ENCODE measurements around the gene CCBE1. TPM values are rescaled to one million over a fixed set of nuclear protein-coding genes. Genes with fewer than 3 reads are reported as not detected.

CCBE1 gene
- total and polyA plus RNA-seq, 2 donors (not counting 1 experiment from before 2014, with no cell fraction given), result 122 TPM

DNA sequence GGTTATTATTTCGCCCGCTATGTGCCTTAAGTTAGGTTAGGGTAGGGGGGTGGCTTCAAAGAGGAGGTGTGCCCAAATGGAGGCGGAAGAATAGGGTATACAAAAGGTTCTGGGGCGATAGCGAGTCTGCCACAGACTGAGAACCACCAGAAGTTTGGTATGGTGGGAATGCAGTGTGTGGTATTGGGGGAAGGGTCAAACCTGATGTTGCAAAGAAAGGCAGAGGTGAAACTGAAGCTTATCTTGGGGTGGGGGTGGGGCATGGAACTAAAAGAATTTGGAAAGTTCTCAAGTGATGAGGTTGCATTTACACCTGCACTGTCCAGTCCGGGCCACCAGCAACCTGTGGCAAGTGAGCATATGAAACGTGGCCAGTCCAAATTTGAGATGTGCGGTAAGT is 11.8 kb upstream of the CCBE1 start:
- no peak for DNase-seq (ENCODE audit: low read depth in 2 of 2)
- H3K9me3 ChIP-seq (ENCODE audit: control insufficient read depth, insufficient read depth, low read depth, low read length), result no peaks in the 10 kb centered on the region
- H4K20me1 ChIP-seq (ENCODE audit: control insufficient read depth, extremely low read depth, insufficient read depth, low read length), result no peaks in the 10 kb centered on the region
- no peak overlapping the region for H2AFZ ChIP-seq (ENCODE audit: low read length)
- H3K79me2 ChIP-seq (ENCODE audit: control insufficient read depth, insufficient read depth, low read length), result no peaks in the 10 kb centered on the region
- no peak overlapping the region for H3K27ac ChIP-seq (ENCODE audit: insufficient read depth, low read length)
- TF ChIP-seq, protein P1, sequence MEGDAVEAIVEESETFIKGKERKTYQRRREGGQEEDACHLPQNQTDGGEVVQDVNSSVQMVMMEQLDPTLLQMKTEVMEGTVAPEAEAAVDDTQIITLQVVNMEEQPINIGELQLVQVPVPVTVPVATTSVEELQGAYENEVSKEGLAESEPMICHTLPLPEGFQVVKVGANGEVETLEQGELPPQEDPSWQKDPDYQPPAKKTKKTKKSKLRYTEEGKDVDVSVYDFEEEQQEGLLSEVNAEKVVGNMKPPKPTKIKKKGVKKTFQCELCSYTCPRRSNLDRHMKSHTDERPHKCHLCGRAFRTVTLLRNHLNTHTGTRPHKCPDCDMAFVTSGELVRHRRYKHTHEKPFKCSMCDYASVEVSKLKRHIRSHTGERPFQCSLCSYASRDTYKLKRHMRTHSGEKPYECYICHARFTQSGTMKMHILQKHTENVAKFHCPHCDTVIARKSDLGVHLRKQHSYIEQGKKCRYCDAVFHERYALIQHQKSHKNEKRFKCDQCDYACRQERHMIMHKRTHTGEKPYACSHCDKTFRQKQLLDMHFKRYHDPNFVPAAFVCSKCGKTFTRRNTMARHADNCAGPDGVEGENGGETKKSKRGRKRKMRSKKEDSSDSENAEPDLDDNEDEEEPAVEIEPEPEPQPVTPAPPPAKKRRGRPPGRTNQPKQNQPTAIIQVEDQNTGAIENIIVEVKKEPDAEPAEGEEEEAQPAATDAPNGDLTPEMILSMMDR (conservative IDR thresholded peaks at IDR 0.05 in 1 of 2, IDR thresholded peaks at IDR 0.05 in 1 of 2; ENCODE audit: low read depth in 1 of 2, low read length in 2 of 2), result no peak
- TF ChIP-seq EZH2 (IDR thresholded peaks at IDR 0.05; ENCODE audit: low read length, missing control alignments), result no peak
- H3K4me3 ChIP-seq (replicated peaks in 1 of 4; ENCODE audit: control extremely low read depth in 1 of 4, insufficient read depth in 1 of 4, low read depth in 3 of 4, low read length in 4 of 4), result no peak overlapping the region
- no peaks in the 10 kb centered on the region for H3K36me3 ChIP-seq (ENCODE audit: control insufficient read depth, insufficient read depth, low read length)
- H3K4me1 ChIP-seq (ENCODE audit: control insufficient read depth, extremely low read depth, insufficient read depth, low read length), result peaks cover 8% of the 10 kb centered on the region
- H3K27me3 ChIP-seq (ENCODE audit: control insufficient read depth, insufficient read depth, low read length), result no peaks in the 10 kb centered on the region
- H3K4me2 ChIP-seq (ENCODE audit: extremely low read depth, insufficient read depth, low read length), result no peak overlapping the region
- H3K9ac ChIP-seq (ENCODE audit: insufficient read depth, low read length), result no peak overlapping the region

DNA sequence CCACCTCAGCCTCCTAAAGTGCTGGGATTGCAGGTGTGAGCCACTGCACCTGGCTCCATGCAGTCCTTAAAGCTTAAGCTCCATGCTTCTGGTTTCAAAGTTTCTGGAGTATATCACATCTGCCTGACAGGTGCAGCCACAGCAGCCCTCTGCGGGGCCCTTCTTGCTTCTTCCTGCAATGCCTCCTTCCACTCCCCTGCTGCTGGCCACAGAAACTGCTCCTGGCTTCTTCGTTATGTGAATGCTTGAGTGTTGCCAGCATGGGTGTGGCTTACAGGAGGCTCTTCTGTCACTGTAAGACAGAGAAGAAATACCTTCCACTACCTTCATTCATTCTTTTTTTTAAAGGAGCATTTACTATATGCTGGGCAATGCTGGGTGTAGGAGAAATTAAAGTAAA is 10.1 kb upstream of the CCBE1 start:
- DNase-seq (ENCODE audit: low read depth in 2 of 2), result no peak
- Histone ChIP-seq H2AFZ (ENCODE audit: low read length) (no peak overlapping the region), H3K36me3 (ENCODE audit: control insufficient read depth, insufficient read depth, low read length) (no peaks in the 10 kb centered on the region), H4K20me1 (ENCODE audit: control insufficient read depth, extremely low read depth, insufficient read depth, low read length) (no peaks in the 10 kb centered on the region), H3K4me2 (ENCODE audit: extremely low read depth, insufficient read depth, low read length) (no peak overlapping the region), H3K4me1 (ENCODE audit: control insufficient read depth, extremely low read depth, insufficient read depth, low read length) (peaks cover 8% of the 10 kb centered on the region), H3K27ac (ENCODE audit: insufficient read depth, low read length) (no peak overlapping the region), H3K79me2 (ENCODE audit: control insufficient read depth, insufficient read depth, low read length) (no peaks in the 10 kb centered on the region), H3K9ac (ENCODE audit: insufficient read depth, low read length) (no peak overlapping the region), H3K27me3 (ENCODE audit: control insufficient read depth, insufficient read depth, low read length) (no peaks in the 10 kb centered on the region), H3K9me3 (ENCODE audit: control insufficient read depth, insufficient read depth, low read depth, low read length) (no peaks in the 10 kb centered on the region), H3K4me3 (replicated peaks in 1 of 4; ENCODE audit: control extremely low read depth in 1 of 4, insufficient read depth in 1 of 4, low read depth in 3 of 4, low read length in 4 of 4) (no peak overlapping the region)
- TF ChIP-seq, protein P1 (conservative IDR thresholded peaks at IDR 0.05 in 1 of 2, IDR thresholded peaks at IDR 0.05 in 1 of 2; ENCODE audit: low read depth in 1 of 2, low read length in 2 of 2), result no peak
- no peak for TF ChIP-seq EZH2 (IDR thresholded peaks at IDR 0.05; ENCODE audit: low read length, missing control alignments)

DNA sequence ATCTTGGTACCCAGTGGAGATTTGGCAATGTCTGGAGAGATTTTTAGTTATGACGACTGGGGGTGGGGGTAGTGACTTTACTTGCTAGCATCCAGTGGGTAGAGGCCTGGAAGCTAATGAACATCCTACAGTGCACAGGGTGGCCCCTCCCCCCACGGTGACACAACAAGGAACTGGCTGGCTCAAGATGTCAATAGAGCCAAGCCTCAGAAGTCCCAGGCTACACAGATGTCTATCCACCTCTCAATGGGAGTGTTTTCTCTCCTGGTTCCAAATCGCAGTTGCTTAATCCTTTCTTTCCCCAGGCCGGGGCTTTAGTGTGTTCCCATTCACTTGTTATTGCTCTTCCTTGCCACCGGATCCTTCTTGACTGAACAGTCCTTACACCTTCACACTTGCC is 9.3 kb upstream of the CCBE1 start:
- Histone ChIP-seq H2AFZ (ENCODE audit: low read length) (no peak overlapping the region), H3K27me3 (ENCODE audit: control insufficient read depth, insufficient read depth, low read length) (no peaks in the 10 kb centered on the region), H4K20me1 (ENCODE audit: control insufficient read depth, extremely low read depth, insufficient read depth, low read length) (no peaks in the 10 kb centered on the region), H3K9me3 (ENCODE audit: control insufficient read depth, insufficient read depth, low read depth, low read length) (no peaks in the 10 kb centered on the region), H3K4me2 (ENCODE audit: extremely low read depth, insufficient read depth, low read length) (peak overlapping the region; percentile 15), H3K4me3 (replicated peaks in 1 of 4; ENCODE audit: control extremely low read depth in 1 of 4, insufficient read depth in 1 of 4, low read depth in 3 of 4, low read length in 4 of 4) (no peak overlapping the region), H3K79me2 (ENCODE audit: control insufficient read depth, insufficient read depth, low read length) (no peaks in the 10 kb centered on the region), H3K4me1 (ENCODE audit: control insufficient read depth, extremely low read depth, insufficient read depth, low read length) (peaks cover 8% of the 10 kb centered on the region), H3K36me3 (ENCODE audit: control insufficient read depth, insufficient read depth, low read length) (no peaks in the 10 kb centered on the region), H3K27ac (ENCODE audit: insufficient read depth, low read length) (no peak overlapping the region), H3K9ac (ENCODE audit: insufficient read depth, low read length) (no peak overlapping the region)
- no peak for DNase-seq (ENCODE audit: low read depth in 2 of 2)
- TF ChIP-seq EZH2 (IDR thresholded peaks at IDR 0.05; ENCODE audit: low read length, missing control alignments), result no peak
- TF ChIP-seq, protein P1 (conservative IDR thresholded peaks at IDR 0.05 in 1 of 2, IDR thresholded peaks at IDR 0.05 in 1 of 2; ENCODE audit: low read depth in 1 of 2, low read length in 2 of 2), result no peak
